Pancreas (tissue), 10 donors: ENCODE measurements around the gene CCM2. TPM values are rescaled to one million over a fixed set of nuclear protein-coding genes. Genes with fewer than 3 reads are reported as not detected.
A peak's percentile ranks its signal among the peaks of the same experiment; 100 is the strongest.
"Not testable (repeated sequence)": the region's sequence is repeated elsewhere in the genome, so short reads cannot be mapped to it uniquely, and the experiment has no call there.

Source experiments
- ATAC-seq, 4 donors: fragments of 200-7000 bp; cut with Tn5 transposase; one replicate each; pipeline versions ENCODE4 v1.8.0 to v1.9.1; 2020; ENCODE audit warnings: mild to moderate bottlenecking in 4 of 4, moderate library complexity in 4 of 4
- DNase-seq, 6 donors: peaks; one replicate each; pipeline ENCODE4 v3.0.0-alpha.2; 2020
- FAIRE-seq: peaks from 2 replicates; lab custom pipeline; 2012; peaks lifted over from hg19 to GRCh38; lab: Jason Lieb, UNC
- H3K27ac ChIP-seq, 4 donors: fragments of 200-600 bp; sonication (generic); 1 replicate in 3 of 4; 2 replicates in 1 of 4; pipeline versions ENCODE4 v1.5.0 to v1.8.0; 2020
- H3K27me3 ChIP-seq, 4 donors: fragments of 200-600 bp; one replicate each; pipeline ENCODE4 v1.8.0; 2021
- H3K36me3 ChIP-seq, 3 donors: fragments of 200-600 bp; sonication (generic) in 1 of 3; one replicate each; pipeline versions ENCODE4 v1.5.0 to v1.8.0; 2020 to 2021
- H3K4me1 ChIP-seq, 3 donors: fragments of 200-600 bp; one replicate each; pipeline ENCODE4 v1.8.0; 2021
- H3K4me3 ChIP-seq, 4 donors: fragments of 200-600 bp; sonication (generic) in 2 of 4; one replicate each; pipeline versions ENCODE4 v1.5.0 to v1.8.0; 2020 to 2021
- H3K9me3 ChIP-seq, 4 donors: fragments of 200-600 bp; one replicate each; pipeline ENCODE4 v1.8.0; 2021
- CTCF ChIP-seq, 4 donors: fragments of 200-600 bp; sonication (generic) in 3 of 4; IDR thresholded peaks; one replicate each; pipeline versions ENCODE4 v1.5.0 to v1.8.0; 2021; ENCODE audit warnings: antibody characterized with exemption in 4 of 4
- WGBS, 2 donors: extraction: QIAGEN DNeasy Blood & Tissue Kit; methylation state at CpG; one replicate each; pipeline ENCODE4 v1.1.7; 2013; 5-methylcytosine and 5-hydroxymethylcytosine counted together
- intact Hi-C, 3 donors: fragments of 100-400 bp; cut with DNase I; formaldehyde crosslinking; loops; one replicate each; pipeline versions ENCODE4 v1.11.1 to v1.14.2; 2022
- polyA plus RNA-seq, 2 donors: library from polyadenylated mRNA; stranded (reverse); fragments of 200-250 nt; gene quantifications; one replicate each; pipeline ENCODE4 v1.2.3, GENCODE V29; 2013
- total RNA-seq, 6 donors: library from RNA; stranded (reverse); fragmentation: NEBNext Ultra II Directional in 4 of 6; extraction: Animal tissue kit (Norgen Biotek cat#: 25700) in 4 of 6; gene quantifications; one replicate each; pipeline versions ENCODE4 v1.2.1 to v1.2.4, GENCODE V29; 2021 to 2023
- donor health status: healthy with polysubstance abuse.
- donor health status: DM: no; HTN: no; CAD: no; lungs with moderate emphysema.
- donor health status: DM: no; HTN: no; CAD: no.
- donor health status: control.
- donor health status: control.
- donor health status: Bipolar disorder and iron deficiency.
- donor health status: DM: yes; HTN: yes; CAD: no.
- donor health status: DM: no; HTN: no; CAD: no.
- donor health status: DM: no; HTN: no; CAD: no.
- donor health status: DM: yes; HTN: yes; CAD: no.

Gene CCM2
- total and polyA plus RNA-seq, 8 donors, result 13.4 to 33.7 (median 16.5) TPM

GRCh38 chr7:45024126-45024744, 24.2 kb downstream of the CCM2 start:
- H3K4me3 ChIP-seq, result no peak overlapping the region
- H3K4me1 ChIP-seq, result no peaks in the 10 kb centered on the region
- no peaks in the 10 kb centered on the region for H3K36me3 ChIP-seq
- H3K27ac ChIP-seq, result no peak overlapping the region
- no peak for FAIRE-seq
- no peak for ATAC-seq
- WGBS, 2 donors, result 88 to 98% methylated on average over 2 of the region's 2 CpGs
- intact Hi-C loops, result no loop called here
- no peak for TF ChIP-seq CTCF (IDR thresholded peaks at IDR 0.05)
- H3K27me3 ChIP-seq, result no peaks in the 10 kb centered on the region
- H3K9me3 ChIP-seq, result no peaks in the 10 kb centered on the region
- DNase-seq, result no peak

GRCh38 chr7:45025473-45025872, 25.5 kb downstream of the CCM2 start:
- 93 to 97% methylated on average over 12 of the region's 12 CpGs for WGBS, 2 donors
- H3K9me3 ChIP-seq, DNase-seq, H3K27ac ChIP-seq, H3K4me1 ChIP-seq, H3K4me3 ChIP-seq, H3K27me3 ChIP-seq, H3K36me3 ChIP-seq, FAIRE-seq, ATAC-seq, intact Hi-C loops: not testable (repeated sequence)

GRCh38 chr7:45026013-45026412, 26.0 kb downstream of the CCM2 start:
- Histone ChIP-seq H3K27ac (no peak overlapping the region), H3K4me1 (no peaks in the 10 kb centered on the region), H3K27me3 (no peaks in the 10 kb centered on the region), H3K4me3 (no peak overlapping the region), H3K9me3 (no peaks in the 10 kb centered on the region), H3K36me3 (no peaks in the 10 kb centered on the region)
- ATAC-seq (no peak), DNase-seq (no peak), FAIRE-seq (no peak)
- no peak for TF ChIP-seq CTCF (IDR thresholded peaks at IDR 0.05)
- WGBS, 2 donors, result 98 to 100% methylated on average over 1 of the region's 1 CpG
- intact Hi-C loops, result no loop called here

- intact Hi-C loops, result no loop called here
- DNase-seq (no peak), ATAC-seq (peak in 2 of 4 donors; percentile 48 to 80), FAIRE-seq (no peak)
- H3K27ac ChIP-seq, result peak overlapping the region in 1 of 4 donors; percentile 42
- H3K36me3 ChIP-seq, result no peaks in the 10 kb centered on the region
- H3K9me3 ChIP-seq, result no peaks in the 10 kb centered on the region
- no peaks in the 10 kb centered on the region for H3K27me3 ChIP-seq
- TF ChIP-seq CTCF (IDR thresholded peaks at IDR 0.05), result no peak
- H3K4me3 ChIP-seq, result peak overlapping the region in 1 of 4 donors; percentile 22
- WGBS, 2 donors, result 94% methylated on average over 10 of the region's 10 CpGs
- no peaks in the 10 kb centered on the region for H3K4me1 ChIP-seq
Observed at GRCh38 chr7:45026984-45027773, 27.2 kb downstream of the CCM2 start.

GRCh38 chr7:45027774-45028114, 27.7 kb downstream of the CCM2 start:
- H3K27ac ChIP-seq, result no peak overlapping the region

More at GRCh38 chr7:45027774-45028114, 27.7 kb downstream of the CCM2 start:
- intact Hi-C loops, result no loop called here
- H3K9me3 ChIP-seq, result no peaks in the 10 kb centered on the region
- no peaks in the 10 kb centered on the region for H3K4me1 ChIP-seq
- ATAC-seq (peak in 1 of 4 donors; percentile 21), FAIRE-seq (no peak), DNase-seq (no peak)
- no peaks in the 10 kb centered on the region for H3K36me3 ChIP-seq
- H3K27me3 ChIP-seq, result no peaks in the 10 kb centered on the region
- TF ChIP-seq CTCF (IDR thresholded peaks at IDR 0.05), result no peak
- H3K4me3 ChIP-seq, result peak overlapping the region in 1 of 4 donors; percentile 22
- WGBS, 2 donors, result 91 to 99% methylated on average over 4 of the region's 4 CpGs
